Measurements from ENCODE around the gene RNF5. TPM values are rescaled to one million over a fixed set of nuclear protein-coding genes. Genes with fewer than 3 reads are reported as not detected.

Gene RNF5
- total and polyA plus RNA-seq, 10 of the 15 experiments (the other 5 are each of a cell fraction or from before 2014, with no cell fraction given): 31.4 to 114 (median 62.8) TPM

GRCh38 chr6:32191696-32192607 lies 13.7 kb downstream of the RNF5 start (continued):
- no peak for TF ChIP-seq CTCF (IDR thresholded peaks at IDR 0.05 in 2 of 3, conservative IDR thresholded peaks at IDR 0.05 in 1 of 3; ENCODE audit: control insufficient read depth in 2 of 3, extremely low read depth in 1 of 3, insufficient read depth in 1 of 3, low read depth in 3 of 3, low read length in 3 of 3)
- TF ChIP-seq CUX1 (IDR thresholded peaks at IDR 0.05; ENCODE audit: insufficient replicate concordance, low read depth, low read length): no peak
- TF ChIP-seq LARP7 (IDR thresholded peaks at IDR 0.05): peak; percentile 26
- no peak for TF ChIP-seq RUNX3 (IDR thresholded peaks at IDR 0.05; ENCODE audit: low read length)
- TF ChIP-seq IRF5 (IDR thresholded peaks at IDR 0.05; ENCODE audit: borderline replicate concordance): no peak
- TF ChIP-seq IKZF2 (IDR thresholded peaks at IDR 0.05): peak; percentile 11 to 43; a peak in 1 of 4 replicates
- peak; percentile 59; the same call in 1 of the 2 replicates for TF ChIP-seq NBN (IDR thresholded peaks at IDR 0.05)
- no peak for TF ChIP-seq ZNF24 (IDR thresholded peaks at IDR 0.05)
- TF ChIP-seq STAT3 (IDR thresholded peaks at IDR 0.05; ENCODE audit: low read depth, low read length): no peak
- TF ChIP-seq POU2F2 (IDR thresholded peaks at IDR 0.05; ENCODE audit: borderline replicate concordance, low read depth, low read length): no peak
- no peak for TF ChIP-seq CEBPZ (IDR thresholded peaks at IDR 0.05; ENCODE audit: low read depth, low read length)
- no peak for TF ChIP-seq ZNF207 (IDR thresholded peaks at IDR 0.05; ENCODE audit: borderline replicate concordance)
- no peak for TF ChIP-seq SUPT20H (IDR thresholded peaks at IDR 0.05; ENCODE audit: borderline replicate concordance, control insufficient read depth, low read depth, low read length)
- no peak for TF ChIP-seq RAD51 (IDR thresholded peaks at IDR 0.05)
- peak; percentile 86; the same call in 1 of the 2 replicates for TF ChIP-seq WRNIP1 (IDR thresholded peaks at IDR 0.05; ENCODE audit: borderline replicate concordance, low read depth, low read length)
- no peak for TF ChIP-seq FOS (IDR thresholded peaks at IDR 0.05; ENCODE audit: borderline replicate concordance, extremely low read depth, insufficient read length)
- no peak for TF ChIP-seq NFIC (IDR thresholded peaks at IDR 0.05; ENCODE audit: low read depth, low read length)

Measured in GM12878 (cell line).